ENCODE measurements around the gene NR1H3.
"Not testable (repeated sequence)": the region's sequence is repeated elsewhere in the genome, so short reads cannot be mapped to it uniquely, and the experiment has no call there.

The NR1H3 gene

DNA sequence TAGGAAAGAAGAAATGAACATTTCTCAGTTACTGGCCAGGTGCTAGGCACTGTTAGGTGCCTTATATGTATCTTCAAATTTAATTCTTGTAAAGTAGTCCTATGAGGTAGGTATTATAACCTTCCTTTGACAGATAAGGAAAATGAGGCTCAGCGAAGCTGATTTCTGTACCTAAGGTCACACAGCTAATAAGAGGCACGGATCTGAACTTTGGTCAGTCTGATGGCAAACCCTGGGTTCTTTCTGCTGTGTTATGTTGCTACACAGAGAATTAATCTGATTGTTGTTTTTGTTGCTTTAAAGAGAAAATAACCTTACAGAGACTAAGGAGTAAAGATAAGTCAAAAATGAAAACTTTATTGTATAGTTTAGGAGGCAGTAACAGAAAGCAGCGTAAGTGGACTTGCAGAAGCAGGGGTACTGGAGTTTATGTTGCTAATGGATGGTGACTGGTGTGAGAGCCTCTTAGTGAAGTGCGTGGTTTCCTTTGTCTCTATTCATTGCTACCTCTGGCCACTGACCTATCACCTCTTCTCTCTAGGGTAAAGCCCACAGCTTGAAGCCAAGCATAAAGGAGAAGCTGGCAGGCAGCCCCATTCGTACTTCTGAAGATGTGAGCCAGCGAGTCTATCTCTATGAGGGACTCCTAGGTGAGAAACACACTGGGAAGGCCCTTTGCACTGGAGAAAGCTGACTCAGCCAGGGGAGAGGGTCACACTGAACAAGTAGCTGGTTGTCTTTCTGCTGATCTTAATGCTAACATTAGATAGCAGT lies 50.4 kb downstream of the NR1H3 start:
- DNase-seq = no peak

DNA sequence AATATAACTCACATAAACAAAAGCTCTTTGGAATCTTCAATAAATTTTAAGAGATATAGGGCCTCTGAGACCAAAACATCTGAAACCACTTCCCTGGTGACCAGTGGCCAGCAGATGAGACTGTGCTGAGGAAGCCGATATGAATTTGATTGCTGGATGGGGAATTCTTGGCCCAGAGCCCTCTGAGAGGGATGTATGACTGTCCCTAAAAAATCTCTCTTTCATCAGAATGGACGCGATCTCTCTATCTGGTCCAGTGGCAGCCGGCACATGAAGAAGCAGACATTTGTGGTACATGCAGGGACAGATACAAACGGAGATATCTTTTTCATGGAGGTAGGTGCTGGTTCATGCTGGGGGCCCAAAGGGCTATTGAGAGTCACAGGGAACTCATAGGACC lies 57.2 kb downstream of the NR1H3 start:
- no peak for DNase-seq

DNA sequence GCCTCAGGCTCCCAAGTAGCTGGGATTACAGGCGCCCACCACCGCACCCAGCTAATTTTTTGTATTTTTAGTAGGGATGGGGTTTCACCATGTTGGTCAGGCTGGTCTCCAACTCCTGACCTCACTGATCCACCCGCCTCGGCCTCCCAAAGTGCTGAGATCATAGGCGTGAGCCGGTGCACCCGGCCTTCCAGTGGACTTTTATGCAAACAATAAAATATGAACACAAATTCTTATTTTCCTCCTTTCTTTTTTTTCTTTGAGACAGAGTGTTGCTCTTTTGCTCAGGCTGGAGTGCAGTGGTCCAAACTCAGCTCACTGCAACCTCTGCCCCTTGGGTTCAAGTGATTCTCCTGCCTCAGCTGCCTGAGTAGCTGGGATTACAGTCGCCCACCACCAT lies 58.7 kb downstream of the NR1H3 start:
- DNase-seq = not testable (repeated sequence)

GRCh38 chr11:47317064-47317828 lies 59.5 kb downstream of the NR1H3 start:
- DNase-seq = no peak

GRCh38 chr11:47318166-47318565 lies 60.4 kb downstream of the NR1H3 start:
- no peak for DNase-seq

Data from right hindlimb (tissue), 1 donor.